Natural killer cell (primary cell): ENCODE data around the gene ACSL1. TPM values are rescaled to one million over a fixed set of nuclear protein-coding genes. Genes with fewer than 3 reads are reported as not detected.
"Not testable (repeated sequence)": the region's sequence is repeated elsewhere in the genome, so short reads cannot be mapped to it uniquely, and the experiment has no call there.

Experiments
- ATAC-seq, 3 donors: fragments of 150-1000 bp in 2 of 3; fragments of 200-7000 bp in 1 of 3; cut with Tn5 transposase; 1 replicate in 1 of 3; 2 replicates in 2 of 3; pipeline ENCODE4 v1.10.0; 2021; ENCODE audit warnings: mild to moderate bottlenecking in 2 of 3, moderate library complexity in 2 of 3
- DNase-seq, 2 donors: peaks; one replicate each; pipeline versions ENCODE4 v3.0.0 to v3.0.0-alpha.2; 2013 to 2021; ENCODE audit warnings: mixed read lengths in 1 of 2
- H3K27ac ChIP-seq: one replicate; pipeline ENCODE4 v1.5.1; 2013; ENCODE audit warnings: mild to moderate bottlenecking, low read length
- H3K27me3 ChIP-seq: one replicate; pipeline ENCODE4 v1.6.1; 2013; ENCODE audit warnings: low read length; ENCODE audit not compliant: control insufficient read depth, insufficient read depth
- H3K36me3 ChIP-seq: one replicate; pipeline ENCODE4 v1.6.1; 2013; ENCODE audit warnings: low read length; ENCODE audit not compliant: control insufficient read depth, insufficient read depth
- H3K4me1 ChIP-seq: one replicate; pipeline ENCODE4 v1.6.1; 2013; ENCODE audit warnings: low read length; ENCODE audit not compliant: control insufficient read depth, insufficient read depth
- H3K4me3 ChIP-seq: one replicate; pipeline ENCODE4 v1.5.1; 2013; ENCODE audit warnings: low read length
- H3K9me3 ChIP-seq: one replicate; pipeline ENCODE4 v1.6.1; 2013; ENCODE audit warnings: low read length; ENCODE audit not compliant: control insufficient read depth, insufficient read depth
- H3K27ac Mint-ChIP-seq, 2 donors: one replicate each; pipeline ENCODE4 v1.8.0; 2022; ENCODE audit warnings: mild to moderate bottlenecking in 2 of 2, mixed read lengths in 2 of 2, moderate library complexity in 1 of 2
- H3K27me3 Mint-ChIP-seq, 2 donors: one replicate each; pipeline ENCODE4 v1.8.0; 2022; ENCODE audit warnings: low read depth in 2 of 2, mixed read lengths in 2 of 2
- H3K36me3 Mint-ChIP-seq: one replicate; pipeline ENCODE4 v1.8.0; 2022; ENCODE audit warnings: mixed read lengths
- H3K4me1 Mint-ChIP-seq, 2 donors: one replicate each; pipeline ENCODE4 v1.8.0; 2022; ENCODE audit warnings: mixed read lengths in 2 of 2
- H3K4me3 Mint-ChIP-seq: one replicate; pipeline ENCODE4 v1.8.0; 2022; ENCODE audit warnings: mild to moderate bottlenecking, moderate library complexity, mixed read lengths
- H3K9me3 Mint-ChIP-seq, 2 donors: one replicate each; pipeline ENCODE4 v1.8.0; 2022; ENCODE audit warnings: mixed read lengths in 2 of 2
- CTCF ChIP-seq: fragments of 200-600 bp; IDR thresholded peaks from one replicate; pipeline ENCODE4 v1.8.0; 2022; ENCODE audit warnings: antibody characterized with exemption
- WGBS: methylation state at CpG from one replicate; pipeline ENCODE4 v1.1.7; 2013; ENCODE audit warnings: missing lambda C conversion rate; ENCODE audit not compliant: insufficient coverage; 5-methylcytosine and 5-hydroxymethylcytosine counted together
- intact Hi-C: fragments of 100-400 bp; cut with micrococcal nuclease; formaldehyde crosslinking; loops from one replicate; pipeline ENCODE4 v1.14.2; 2022
- total RNA-seq, 4 donors: library from RNA; stranded (reverse); fragments of 120-200 nt in 1 of 4; gene quantifications; one replicate each; pipeline versions ENCODE4 v1.2.3 to v1.2.4, GENCODE V29; 2013 to 2022

The ACSL1 gene
- total RNA-seq, 3 donors from 2014 or later (not counting 1 experiment from before 2014, with no cell fraction given) = 13.2 to 43.1 (median 13.3) TPM

DNA sequence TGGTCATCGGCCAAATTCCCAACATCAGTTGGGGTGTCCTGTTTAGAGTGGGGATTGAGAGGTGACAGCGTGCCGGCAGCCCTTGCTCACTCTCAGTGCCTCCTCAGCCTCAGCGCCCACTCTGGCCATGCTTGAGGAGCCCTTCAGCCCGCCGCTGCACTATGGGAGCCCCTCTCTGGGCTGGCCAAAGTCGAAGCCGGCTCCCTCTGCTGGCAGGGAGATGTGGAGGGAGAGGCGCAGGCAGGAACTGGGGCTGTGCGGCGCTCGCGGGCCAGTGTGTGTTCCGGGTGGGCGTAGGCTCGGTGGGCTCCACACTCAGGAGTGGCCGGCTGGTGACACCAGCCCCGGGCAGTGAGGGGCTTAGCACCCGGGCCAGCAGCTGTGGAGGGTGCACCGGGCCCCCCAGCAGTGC is 84.8 kb downstream of the ACSL1 start:
- no peak for TF ChIP-seq CTCF
- Histone ChIP-seq H3K36me3 (no peaks in the 10 kb centered on the region), H3K9me3 (no peaks in the 10 kb centered on the region), H3K4me1 (no peaks in the 10 kb centered on the region), H3K4me3 (no peak overlapping the region), H3K27me3 (no peaks in the 10 kb centered on the region), H3K27ac (no peak overlapping the region)
- ATAC-seq (no peak), DNase-seq (no peak)
- H3K36me3 Mint-ChIP-seq = no peaks in the 10 kb centered on the region
- 96% methylated on average over 20 of the region's 20 CpGs for WGBS
- H3K9me3 Mint-ChIP-seq = no peaks in the 10 kb centered on the region
- intact Hi-C loops = loop anchor here (10.0 kb wide), 1 partner anchor 394 kb away; no protein-coding TSS in a partner anchor
- no peaks in the 10 kb centered on the region for H3K27me3 Mint-ChIP-seq
- no peak overlapping the region for H3K27ac Mint-ChIP-seq
- H3K4me3 Mint-ChIP-seq = no peak overlapping the region
- peaks cover 4 to 8% of the 10 kb centered on the region in 2 donors for H3K4me1 Mint-ChIP-seq

DNA sequence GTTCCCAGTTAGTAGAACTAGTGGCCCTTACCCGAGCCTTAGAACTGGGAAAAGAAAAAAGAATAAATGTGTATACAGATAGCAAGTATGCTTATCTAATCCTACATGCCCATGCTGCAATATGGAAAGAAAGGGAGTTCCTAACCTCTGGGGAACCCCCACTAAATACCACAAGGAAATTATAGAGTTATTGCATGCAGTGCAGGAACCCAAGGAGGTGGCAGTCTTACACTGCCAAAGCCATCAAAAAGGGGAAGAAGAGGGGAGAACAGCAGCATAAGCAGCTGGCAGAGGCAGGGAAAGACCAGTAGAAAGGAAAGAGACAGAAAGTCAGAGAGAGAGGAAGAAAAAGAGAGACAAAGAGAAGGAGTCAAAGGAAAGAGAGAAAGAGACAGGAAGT is 86.2 kb downstream of the ACSL1 start:
- DNase-seq, H3K27me3 Mint-ChIP-seq, ATAC-seq, H3K9me3 ChIP-seq, H3K27ac ChIP-seq, H3K4me3 Mint-ChIP-seq, H3K36me3 ChIP-seq, H3K4me3 ChIP-seq, H3K4me1 ChIP-seq, H3K9me3 Mint-ChIP-seq, H3K36me3 Mint-ChIP-seq, H3K4me1 Mint-ChIP-seq, H3K27me3 ChIP-seq: not testable (repeated sequence)
- intact Hi-C loops = loop anchor here (10.0 kb wide), 2 partner anchors 265 to 475 kb away; partner anchors contain the start of gene IRF2
- 33% methylated on average over 1 of the region's 1 CpG for WGBS
- peak overlapping the region in 1 of 2 donors; percentile 1 for H3K27ac Mint-ChIP-seq

DNA sequence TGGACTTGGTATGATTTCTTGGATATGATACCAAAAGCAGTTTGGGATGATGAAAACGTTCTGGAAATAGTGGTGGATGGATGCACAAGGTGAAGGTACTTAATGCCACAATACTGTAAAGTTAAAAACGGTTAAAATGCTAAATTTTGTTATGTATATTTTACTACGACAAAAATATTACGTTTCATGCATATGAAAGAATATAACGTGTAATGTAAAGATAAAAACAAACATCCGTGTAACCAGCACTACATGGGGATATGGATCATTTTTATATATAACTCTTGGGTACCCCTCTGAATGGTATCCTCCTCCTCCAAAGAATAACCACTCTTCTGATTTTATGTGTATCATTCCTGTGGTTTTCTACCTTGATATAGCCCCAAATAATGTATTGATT is 91.0 kb downstream of the ACSL1 start:
- Histone ChIP-seq H3K36me3 (no peaks in the 10 kb centered on the region), H3K27ac (no peak overlapping the region), H3K4me1 (peaks cover 9% of the 10 kb centered on the region), H3K27me3 (no peaks in the 10 kb centered on the region), H3K9me3 (no peaks in the 10 kb centered on the region), H3K4me3 (no peak overlapping the region)
- intact Hi-C loops = loop anchor here (1.0 to 10.0 kb wide), 4 partner anchors 85 to 470 kb away; partner anchors contain the start of genes ACSL1, CASP3, IRF2 and PRIMPOL
- H3K27ac Mint-ChIP-seq = peak overlapping the region in 1 of 2 donors; percentile 73
- H3K27me3 Mint-ChIP-seq = no peaks in the 10 kb centered on the region
- H3K36me3 Mint-ChIP-seq = no peaks in the 10 kb centered on the region
- no peaks in the 10 kb centered on the region for H3K9me3 Mint-ChIP-seq
- WGBS = 41% methylated on average over 2 of the region's 6 CpGs
- no peak for DNase-seq
- no peak for ATAC-seq
- no peak for TF ChIP-seq CTCF
- peak overlapping the region; percentile 91 for H3K4me3 Mint-ChIP-seq
- peaks cover 11 to 19% of the 10 kb centered on the region in 2 donors for H3K4me1 Mint-ChIP-seq

GRCh38 chr4:184733654-184734524 is 91.9 kb downstream of the ACSL1 start, which contains the start of gene CENPU:
Gene CENPU (minus strand): TSS chr4:184734096. CDS start chr4:184734062, 34 bp downstream.
- H3K9me3 ChIP-seq = no peaks in the 10 kb centered on the region
- Mint-ChIP-seq H3K4me1 (peaks cover 11 to 16% of the 10 kb centered on the region in 2 donors), H3K4me3 (peak within 1 kb of the TSS; percentile 91), H3K36me3 (no peaks in the 10 kb centered on the region), H3K27me3 (no peaks in the 10 kb centered on the region), H3K9me3 (no peaks in the 10 kb centered on the region), H3K27ac (peak within 1 kb of the TSS; percentile 73 to 90)
- H3K4me3 ChIP-seq = peak within 1 kb of the TSS; percentile 69
- H3K4me1 ChIP-seq = peaks cover 9% of the 10 kb centered on the region
- under 1% methylated on average over 69 of the region's 69 CpGs for WGBS
- DNase-seq (peak; percentile 95 to 97), ATAC-seq (peak; percentile 95 to 98 (median 95))
- no peaks in the 10 kb centered on the region for H3K36me3 ChIP-seq
- no peaks in the 10 kb centered on the region for H3K27me3 ChIP-seq
- TF ChIP-seq CTCF = no peak
- intact Hi-C loops = loop anchor here (1.0 to 10.0 kb wide), 4 partner anchors 85 to 469 kb away; partner anchors contain the start of genes ACSL1, CASP3, IRF2 and PRIMPOL
- peak within 1 kb of the TSS; percentile 41 for H3K27ac ChIP-seq
